Measurements from ENCODE around the gene IL34.

Gene IL34

GRCh38 chr16:70653809-70654771 lies 7.7 kb downstream of the IL34 start:
- peak; percentile 76 for TF ChIP-seq CTCF (IDR thresholded peaks at IDR 0.05; ENCODE audit: low read depth, low read length)
- H3K4me3 ChIP-seq (ENCODE audit: low read depth, low read length), result peak overlapping the region; percentile 7; the same call in 1 of the 2 replicates

- H3K4me3 ChIP-seq (ENCODE audit: low read depth, low read length), result no peak overlapping the region
- no peak for TF ChIP-seq CTCF (IDR thresholded peaks at IDR 0.05; ENCODE audit: low read depth, low read length)
These were observed 9.8 kb downstream of the IL34 start for GRCh38 chr16:70656065-70656711.

GRCh38 chr16:70656712-70657263 lies 10.4 kb downstream of the IL34 start:
- H3K4me3 ChIP-seq (ENCODE audit: low read depth, low read length), result no peak overlapping the region
- no peak for TF ChIP-seq CTCF (IDR thresholded peaks at IDR 0.05; ENCODE audit: low read depth, low read length)

- H3K4me3 ChIP-seq (ENCODE audit: low read depth, low read length), result no peak overlapping the region
- TF ChIP-seq CTCF (IDR thresholded peaks at IDR 0.05; ENCODE audit: low read depth, low read length), result no peak
These were observed 11.6 kb downstream of the IL34 start for GRCh38 chr16:70657956-70658355.

- no peak for TF ChIP-seq CTCF (IDR thresholded peaks at IDR 0.05; ENCODE audit: low read depth, low read length)
These were observed 12.6 kb downstream of the IL34 start for GRCh38 chr16:70658921-70659320.

GRCh38 chr16:70659546-70659945 lies 13.2 kb downstream of the IL34 start:
- TF ChIP-seq CTCF (IDR thresholded peaks at IDR 0.05; ENCODE audit: low read depth, low read length), result no peak
- no peak overlapping the region for H3K4me3 ChIP-seq (ENCODE audit: low read depth, low read length)

More at GRCh38 chr16:70658921-70659320, 12.6 kb downstream of the IL34 start:
- H3K4me3 ChIP-seq (ENCODE audit: low read depth, low read length), result no peak overlapping the region

Data from WI38 (cell line).